HG03432 (cell line): ENCODE measurements around the gene CGNL1.

Experiments
- ATAC-seq: cut with Tn5 transposase; IDR thresholded peaks from one replicate; pipeline ENCODE4 v1.9.1; 2021; ENCODE audit warnings: mild to moderate bottlenecking, moderate library complexity; ENCODE audit not compliant: unreplicated experiment

The CGNL1 gene

GRCh38 chr15:57348081-57348480 is 28.2 kb upstream of the CGNL1 start:
- ATAC-seq, result no peak

GRCh38 chr15:57352535-57353316 is 23.6 kb upstream of the CGNL1 start:
- ATAC-seq, result no peak

GRCh38 chr15:57353317-57353804 is 22.9 kb upstream of the CGNL1 start:
- no peak for ATAC-seq

- ATAC-seq, result no peak
Observed at GRCh38 chr15:57354436-57355123, 21.7 kb upstream of the CGNL1 start.

- no peak for ATAC-seq
Observed at GRCh38 chr15:57355259-57355658, 21.0 kb upstream of the CGNL1 start.

- ATAC-seq, result no peak
Observed at GRCh38 chr15:57356178-57356577, 20.1 kb upstream of the CGNL1 start.

GRCh38 chr15:57356636-57357035 is 19.7 kb upstream of the CGNL1 start:
- ATAC-seq, result no peak

- ATAC-seq, result no peak
Observed at GRCh38 chr15:57357799-57358198, 18.5 kb upstream of the CGNL1 start.

GRCh38 chr15:57358571-57358970 is 17.7 kb upstream of the CGNL1 start:
- no peak for ATAC-seq

GRCh38 chr15:57363661-57364060 is 12.6 kb upstream of the CGNL1 start:
- ATAC-seq, result no peak

GRCh38 chr15:57364282-57365007 is 11.9 kb upstream of the CGNL1 start:
- ATAC-seq, result no peak

- no peak for ATAC-seq
Observed at GRCh38 chr15:57367556-57367955, 8.7 kb upstream of the CGNL1 start.

GRCh38 chr15:57370929-57371328 is 5.4 kb upstream of the CGNL1 start:
- ATAC-seq, result no peak

- ATAC-seq, result no peak
Observed at GRCh38 chr15:57373251-57373881, 2.9 kb upstream of the CGNL1 start.

GRCh38 chr15:57373882-57374276 is 2.4 kb upstream of the CGNL1 start:
- ATAC-seq, result no peak

GRCh38 chr15:57376696-57377477 is 582 bp downstream of the CGNL1 start:
- ATAC-seq, result no peak

GRCh38 chr15:57377478-57377847 is 1.2 kb downstream of the CGNL1 start:
- ATAC-seq, result no peak

GRCh38 chr15:57379487-57379886 is 3.2 kb downstream of the CGNL1 start:
- no peak for ATAC-seq

GRCh38 chr15:57380854-57381253 is 4.5 kb downstream of the CGNL1 start:
- ATAC-seq, result no peak

GRCh38 chr15:57382215-57382614 is 5.9 kb downstream of the CGNL1 start:
- ATAC-seq, result no peak
